Hematopoietic multipotent progenitor cell treated with erythropoietin and hydrocortisone succinate and interleukin-3 and kit ligand, for 6 days (in vitro differentiated cells): ENCODE measurements around the gene ALDH2.
"Not testable (repeated sequence)": the region's sequence is repeated elsewhere in the genome, so short reads cannot be mapped to it uniquely, and the experiment has no call there.

Source experiments
- DNase-seq: peaks from one replicate; pipeline ENCODE4 v3.0.0-alpha.2; 2015

ALDH2 gene

GRCh38 chr12:111829635-111830034, 62.9 kb downstream of the ALDH2 start:
- DNase-seq: not testable (repeated sequence)

GRCh38 chr12:111834740-111835386, 68.1 kb downstream of the ALDH2 start:
- not testable (repeated sequence) for DNase-seq

- DNase-seq: not testable (repeated sequence)
These were observed 68.9 kb downstream of the ALDH2 start for GRCh38 chr12:111835531-111836181.

GRCh38 chr12:111838353-111838752, 71.6 kb downstream of the ALDH2 start:
- peak; percentile 66 for DNase-seq

GRCh38 chr12:111840807-111841206, 74.1 kb downstream of the ALDH2 start:
- peak; percentile 53 for DNase-seq

- DNase-seq: peak; percentile 41
These were observed 74.6 kb downstream of the ALDH2 start for GRCh38 chr12:111841236-111841749.

- peak; percentile 96 for DNase-seq
These were observed 75.2 kb downstream of the ALDH2 start, which contains the start of gene MAPKAPK5 for GRCh38 chr12:111841750-111842555. MAPKAPK5 (plus strand) TSS chr12:111842228; CDS start chr12:111842734, 506 bp downstream.

GRCh38 chr12:111842556-111843396, 76.0 kb downstream of the ALDH2 start:
- DNase-seq: peak; percentile 65

GRCh38 chr12:111846016-111846415, 79.3 kb downstream of the ALDH2 start:
- peak; percentile 17 for DNase-seq

- DNase-seq: no peak
These were observed 83.8 kb downstream of the ALDH2 start for GRCh38 chr12:111850526-111850925.

GRCh38 chr12:111858186-111858585, 91.5 kb downstream of the ALDH2 start:
- DNase-seq: no peak

GRCh38 chr12:111858778-111859177, 92.0 kb downstream of the ALDH2 start:
- DNase-seq: no peak

- DNase-seq: no peak
These were observed 98.2 kb downstream of the ALDH2 start for GRCh38 chr12:111864913-111865312.
